ENCODE measurements around the gene CRLF1.

DNA sequence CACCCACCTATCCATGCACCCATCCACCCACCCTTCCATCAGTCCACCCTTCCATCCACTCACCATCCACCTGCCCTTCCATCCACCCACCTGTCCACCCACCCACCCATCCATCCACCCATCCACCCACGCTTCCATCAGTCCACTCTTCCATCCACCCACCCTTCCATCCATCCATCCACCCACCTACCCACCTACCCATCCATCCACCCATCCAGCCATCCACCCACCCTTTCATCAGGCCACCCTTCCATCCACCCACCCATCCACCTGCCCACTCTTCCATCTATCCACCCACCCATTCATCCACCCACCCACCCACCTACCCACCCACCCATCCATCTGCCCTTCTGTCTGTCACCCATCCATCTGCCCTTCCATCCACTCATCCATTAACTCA lies 47.3 kb upstream of the CRLF1 start:
- TF ChIP-seq, protein P1, sequence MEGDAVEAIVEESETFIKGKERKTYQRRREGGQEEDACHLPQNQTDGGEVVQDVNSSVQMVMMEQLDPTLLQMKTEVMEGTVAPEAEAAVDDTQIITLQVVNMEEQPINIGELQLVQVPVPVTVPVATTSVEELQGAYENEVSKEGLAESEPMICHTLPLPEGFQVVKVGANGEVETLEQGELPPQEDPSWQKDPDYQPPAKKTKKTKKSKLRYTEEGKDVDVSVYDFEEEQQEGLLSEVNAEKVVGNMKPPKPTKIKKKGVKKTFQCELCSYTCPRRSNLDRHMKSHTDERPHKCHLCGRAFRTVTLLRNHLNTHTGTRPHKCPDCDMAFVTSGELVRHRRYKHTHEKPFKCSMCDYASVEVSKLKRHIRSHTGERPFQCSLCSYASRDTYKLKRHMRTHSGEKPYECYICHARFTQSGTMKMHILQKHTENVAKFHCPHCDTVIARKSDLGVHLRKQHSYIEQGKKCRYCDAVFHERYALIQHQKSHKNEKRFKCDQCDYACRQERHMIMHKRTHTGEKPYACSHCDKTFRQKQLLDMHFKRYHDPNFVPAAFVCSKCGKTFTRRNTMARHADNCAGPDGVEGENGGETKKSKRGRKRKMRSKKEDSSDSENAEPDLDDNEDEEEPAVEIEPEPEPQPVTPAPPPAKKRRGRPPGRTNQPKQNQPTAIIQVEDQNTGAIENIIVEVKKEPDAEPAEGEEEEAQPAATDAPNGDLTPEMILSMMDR (IDR thresholded peaks at IDR 0.05): no peak
- no peak for TF ChIP-seq ZFX (IDR thresholded peaks at IDR 0.05; ENCODE audit: borderline replicate concordance)

Data from 22Rv1 (cell line).